Ovary (tissue), 3 donors: ENCODE measurements around the gene ASIC4.

Experiments used
- POLR2A ChIP-seq: fragments of 450-650 bp; IDR thresholded peaks from one replicate; pipeline ENCODE4 v1.6.1; 2017; ENCODE audit warnings: antibody characterized with exemption, mild to moderate bottlenecking, moderate library complexity
- TF ChIP-seq, protein P1 (sequence below), 3 donors: fragments of 450-650 bp in 2 of 3; fragments of 200-600 bp in 1 of 3; IDR thresholded peaks; one replicate each; pipeline versions ENCODE4 v1.5.1 to v1.8.0; 2016 to 2022; ENCODE audit warnings: antibody characterized with exemption in 3 of 3, mild to moderate bottlenecking in 1 of 3
- donor health status: DM: no; HTN: no; CAD: no.

DNA sequence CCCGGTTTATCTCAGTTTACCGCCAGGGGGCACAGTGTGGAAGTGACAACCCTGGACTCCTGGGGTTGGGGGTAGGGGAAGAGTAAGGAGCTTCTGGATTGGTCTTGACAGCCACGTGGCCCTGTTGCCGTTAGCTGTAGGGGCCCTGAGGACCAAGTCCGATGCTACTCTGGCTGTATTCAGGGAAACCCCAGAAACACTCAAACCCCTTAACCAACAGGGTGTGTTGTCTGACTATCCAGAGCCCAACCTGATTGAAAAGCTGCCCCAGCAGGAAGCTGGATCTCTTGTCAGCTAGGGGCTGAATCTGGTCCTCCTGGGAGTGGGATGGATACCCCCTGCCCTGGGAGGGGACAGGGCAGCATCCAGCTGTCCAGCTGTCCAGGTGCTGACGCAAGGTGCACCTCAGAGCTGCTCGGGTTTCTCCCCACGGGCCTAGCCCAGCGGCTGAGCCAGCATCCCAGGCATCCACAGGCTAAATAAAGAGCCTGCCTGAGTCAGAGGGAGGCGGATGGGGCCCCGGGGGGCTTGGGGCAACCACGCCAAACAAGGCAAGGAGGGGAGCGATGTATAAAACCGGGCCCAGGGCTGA is 18.7 kb upstream of the ASIC4 start:
- TF ChIP-seq POLR2A: no peak
- TF ChIP-seq, protein P1, sequence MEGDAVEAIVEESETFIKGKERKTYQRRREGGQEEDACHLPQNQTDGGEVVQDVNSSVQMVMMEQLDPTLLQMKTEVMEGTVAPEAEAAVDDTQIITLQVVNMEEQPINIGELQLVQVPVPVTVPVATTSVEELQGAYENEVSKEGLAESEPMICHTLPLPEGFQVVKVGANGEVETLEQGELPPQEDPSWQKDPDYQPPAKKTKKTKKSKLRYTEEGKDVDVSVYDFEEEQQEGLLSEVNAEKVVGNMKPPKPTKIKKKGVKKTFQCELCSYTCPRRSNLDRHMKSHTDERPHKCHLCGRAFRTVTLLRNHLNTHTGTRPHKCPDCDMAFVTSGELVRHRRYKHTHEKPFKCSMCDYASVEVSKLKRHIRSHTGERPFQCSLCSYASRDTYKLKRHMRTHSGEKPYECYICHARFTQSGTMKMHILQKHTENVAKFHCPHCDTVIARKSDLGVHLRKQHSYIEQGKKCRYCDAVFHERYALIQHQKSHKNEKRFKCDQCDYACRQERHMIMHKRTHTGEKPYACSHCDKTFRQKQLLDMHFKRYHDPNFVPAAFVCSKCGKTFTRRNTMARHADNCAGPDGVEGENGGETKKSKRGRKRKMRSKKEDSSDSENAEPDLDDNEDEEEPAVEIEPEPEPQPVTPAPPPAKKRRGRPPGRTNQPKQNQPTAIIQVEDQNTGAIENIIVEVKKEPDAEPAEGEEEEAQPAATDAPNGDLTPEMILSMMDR (IDR thresholded peaks at IDR 0.05): peak in 2 of 3 donors; percentile 42 to 60
